Activated naive CD8-positive, alpha-beta T cell treated with anti-CD3 and anti-CD28 coated beads, Interleukin-2, amount 10 ng/mL, durations not matched to agents 7 days and 5 days (primary cell): Measurements from ENCODE around the gene ZNF423. TPM values are rescaled to one million over a fixed set of nuclear protein-coding genes. Genes with fewer than 3 reads are reported as not detected.

Experiments
- ATAC-seq: fragments of 150-1000 bp; cut with Tn5 transposase; one replicate; pipeline ENCODE4 v1.10.0; 2021; ENCODE audit warnings: low read depth, moderate library complexity
- POLR2A ChIA-PET: fragments of 350-600 bp; sonication (Branson Sonifier 250); formaldehyde crosslinking; loops from one replicate; lab custom pipeline; 2021; ENCODE audit warnings: antibody characterized with exemption; lab: Charles Lee
- DNase-seq: peaks from one replicate; pipeline ENCODE4 v3.0.0; 2021
- H3K27ac Mint-ChIP-seq: one replicate; pipeline ENCODE4 v1.8.0; 2022; ENCODE audit warnings: mild to moderate bottlenecking, mixed read lengths
- H3K27me3 Mint-ChIP-seq: one replicate; pipeline ENCODE4 v1.8.0; 2022; ENCODE audit warnings: mild to moderate bottlenecking, moderate library complexity, mixed read lengths
- H3K36me3 Mint-ChIP-seq: one replicate; pipeline ENCODE4 v1.8.0; 2021; ENCODE audit warnings: mild to moderate bottlenecking, mixed read lengths
- H3K4me1 Mint-ChIP-seq: one replicate; pipeline ENCODE4 v1.8.0; 2021; ENCODE audit warnings: mixed read lengths
- H3K4me3 Mint-ChIP-seq: one replicate; pipeline ENCODE4 v1.8.0; 2022; ENCODE audit warnings: mild to moderate bottlenecking, moderate library complexity, mixed read lengths
- H3K9me3 Mint-ChIP-seq: one replicate; pipeline ENCODE4 v1.8.0; 2021; ENCODE audit warnings: mixed read lengths
- total RNA-seq, 2 experiments: library from RNA; stranded (reverse); gene quantifications; one replicate each; pipeline ENCODE4 v1.2.3, GENCODE V29; 2021

The ZNF423 gene
- total RNA-seq, 2 experiments from 2014 or later: 0.06 TPM; not detected in 1

- POLR2A ChIA-PET: no interaction called here
- ATAC-seq (no peak), DNase-seq (no peak)
- Mint-ChIP-seq H3K36me3 (no peaks in the 10 kb centered on the region), H3K9me3 (no peaks in the 10 kb centered on the region), H3K27ac (no peak overlapping the region), H3K27me3 (peaks cover 40% of the 10 kb centered on the region), H3K4me3 (no peak overlapping the region), H3K4me1 (peaks cover 5% of the 10 kb centered on the region)
These were observed 5.4 kb upstream of the ZNF423 start for GRCh38 chr16:49861299-49861698.

- no peak overlapping the region for H3K27ac Mint-ChIP-seq
- ATAC-seq (no peak), DNase-seq (no peak)
- no peak overlapping the region for H3K4me3 Mint-ChIP-seq
- peaks cover 6% of the 10 kb centered on the region for H3K4me1 Mint-ChIP-seq
- H3K27me3 Mint-ChIP-seq: peaks cover 42% of the 10 kb centered on the region
- POLR2A ChIA-PET: no interaction called here
- no peaks in the 10 kb centered on the region for H3K9me3 Mint-ChIP-seq
- no peaks in the 10 kb centered on the region for H3K36me3 Mint-ChIP-seq
These were observed 4.7 kb upstream of the ZNF423 start for GRCh38 chr16:49860593-49860992.

GRCh38 chr16:49859125-49859811 lies 3.4 kb upstream of the ZNF423 start:
- peaks cover 45% of the 10 kb centered on the region for H3K27me3 Mint-ChIP-seq

GRCh38 chr16:49858200-49859124 lies 2.5 kb upstream of the ZNF423 start:
- DNase-seq (peak; percentile 49), ATAC-seq (no peak)
- H3K27ac Mint-ChIP-seq: no peak overlapping the region
- peaks cover 51% of the 10 kb centered on the region for H3K27me3 Mint-ChIP-seq
- H3K4me3 Mint-ChIP-seq: no peak overlapping the region
- no peaks in the 10 kb centered on the region for H3K9me3 Mint-ChIP-seq
- H3K36me3 Mint-ChIP-seq: no peaks in the 10 kb centered on the region
- peaks cover 6% of the 10 kb centered on the region for H3K4me1 Mint-ChIP-seq
- POLR2A ChIA-PET: no interaction called here

More at GRCh38 chr16:49859125-49859811, 3.4 kb upstream of the ZNF423 start:
- peaks cover 6% of the 10 kb centered on the region for H3K4me1 Mint-ChIP-seq
- ATAC-seq: no peak
- no peak for DNase-seq
- H3K9me3 Mint-ChIP-seq: no peaks in the 10 kb centered on the region
- H3K4me3 Mint-ChIP-seq: peak overlapping the region; percentile 19
- POLR2A ChIA-PET: no interaction called here
- H3K36me3 Mint-ChIP-seq: no peaks in the 10 kb centered on the region
- H3K27ac Mint-ChIP-seq: no peak overlapping the region

GRCh38 chr16:49857423-49858181 lies 1.7 kb upstream of the ZNF423 start:
- H3K4me3 Mint-ChIP-seq: peak overlapping the region; percentile 65
- H3K36me3 Mint-ChIP-seq: no peaks in the 10 kb centered on the region
- H3K27ac Mint-ChIP-seq: no peak overlapping the region
- peaks cover 6% of the 10 kb centered on the region for H3K4me1 Mint-ChIP-seq
- peaks cover 53% of the 10 kb centered on the region for H3K27me3 Mint-ChIP-seq
- DNase-seq: peak; percentile 77
- POLR2A ChIA-PET: no interaction called here
- no peaks in the 10 kb centered on the region for H3K9me3 Mint-ChIP-seq
- ATAC-seq: no peak

GRCh38 chr16:49856672-49857330 lies 889 bp upstream of the ZNF423 start:
- Mint-ChIP-seq H3K36me3 (no peaks in the 10 kb centered on the region), H3K27me3 (peaks cover 51% of the 10 kb centered on the region), H3K4me1 (peaks cover 6% of the 10 kb centered on the region), H3K27ac (no peak overlapping the region), H3K4me3 (peak overlapping the region; percentile 77), H3K9me3 (no peaks in the 10 kb centered on the region)
- DNase-seq (peak; percentile 58), ATAC-seq (no peak)
- POLR2A ChIA-PET: no interaction called here

- H3K9me3 Mint-ChIP-seq: no peaks in the 10 kb centered on the region
- POLR2A ChIA-PET: no interaction called here
- H3K4me3 Mint-ChIP-seq: peak overlapping the region; percentile 58
- H3K36me3 Mint-ChIP-seq: no peaks in the 10 kb centered on the region
- no peak overlapping the region for H3K27ac Mint-ChIP-seq
- H3K4me1 Mint-ChIP-seq: peaks cover 6% of the 10 kb centered on the region
- peaks cover 45% of the 10 kb centered on the region for H3K27me3 Mint-ChIP-seq
- DNase-seq (peak; percentile 82), ATAC-seq (peak; percentile 82)
These were observed 561 bp downstream of the ZNF423 start for GRCh38 chr16:49855280-49855821.

- Mint-ChIP-seq H3K27ac (no peak overlapping the region), H3K4me3 (no peak overlapping the region), H3K4me1 (peaks cover 6% of the 10 kb centered on the region), H3K27me3 (peaks cover 39% of the 10 kb centered on the region), H3K36me3 (no peaks in the 10 kb centered on the region), H3K9me3 (no peaks in the 10 kb centered on the region)
- DNase-seq: no peak
- peak; percentile 4 for ATAC-seq
- POLR2A ChIA-PET: no interaction called here
These were observed 1.1 kb downstream of the ZNF423 start for GRCh38 chr16:49854796-49855203.

GRCh38 chr16:49854188-49854795 lies 1.6 kb downstream of the ZNF423 start:
- H3K36me3 Mint-ChIP-seq: no peaks in the 10 kb centered on the region
- no peak for DNase-seq
- POLR2A ChIA-PET: no interaction called here
- H3K4me3 Mint-ChIP-seq: peak overlapping the region; percentile 27
- no peak for ATAC-seq
- H3K27me3 Mint-ChIP-seq: peaks cover 34% of the 10 kb centered on the region
- H3K27ac Mint-ChIP-seq: no peak overlapping the region
- H3K4me1 Mint-ChIP-seq: peaks cover 5% of the 10 kb centered on the region
- no peaks in the 10 kb centered on the region for H3K9me3 Mint-ChIP-seq

- H3K4me1 Mint-ChIP-seq: peaks cover 2% of the 10 kb centered on the region
- no peak for ATAC-seq
- H3K36me3 Mint-ChIP-seq: no peaks in the 10 kb centered on the region
- no peak overlapping the region for H3K27ac Mint-ChIP-seq
- no peaks in the 10 kb centered on the region for H3K9me3 Mint-ChIP-seq
- no peak overlapping the region for H3K4me3 Mint-ChIP-seq
- no peak for DNase-seq
- POLR2A ChIA-PET: no interaction called here
- peaks cover 32% of the 10 kb centered on the region for H3K27me3 Mint-ChIP-seq
These were observed 3.6 kb downstream of the ZNF423 start for GRCh38 chr16:49852279-49852678.

GRCh38 chr16:49851468-49851787 lies 4.5 kb downstream of the ZNF423 start:
- Mint-ChIP-seq H3K4me3 (no peak overlapping the region), H3K27ac (no peak overlapping the region), H3K36me3 (no peaks in the 10 kb centered on the region), H3K9me3 (no peaks in the 10 kb centered on the region), H3K27me3 (peaks cover 33% of the 10 kb centered on the region), H3K4me1 (peaks cover 2% of the 10 kb centered on the region)
- POLR2A ChIA-PET: no interaction called here
- ATAC-seq (no peak), DNase-seq (no peak)

- H3K4me1 Mint-ChIP-seq: no peaks in the 10 kb centered on the region
- H3K4me3 Mint-ChIP-seq: no peak overlapping the region
- H3K9me3 Mint-ChIP-seq: no peaks in the 10 kb centered on the region
- H3K36me3 Mint-ChIP-seq: no peaks in the 10 kb centered on the region
- POLR2A ChIA-PET: no interaction called here
- peaks cover 31% of the 10 kb centered on the region for H3K27me3 Mint-ChIP-seq
- ATAC-seq (no peak), DNase-seq (no peak)
- H3K27ac Mint-ChIP-seq: no peak overlapping the region
These were observed 5.1 kb downstream of the ZNF423 start for GRCh38 chr16:49850558-49851467.
